Effector CD8-positive, alpha-beta T cell (primary cell): ENCODE results near the gene ZDHHC8.

Experiments used
- DNase-seq: peaks from one replicate; lab custom pipeline; 2025; lab: John Stamatoyannopoulos, UW

ZDHHC8 gene

DNA sequence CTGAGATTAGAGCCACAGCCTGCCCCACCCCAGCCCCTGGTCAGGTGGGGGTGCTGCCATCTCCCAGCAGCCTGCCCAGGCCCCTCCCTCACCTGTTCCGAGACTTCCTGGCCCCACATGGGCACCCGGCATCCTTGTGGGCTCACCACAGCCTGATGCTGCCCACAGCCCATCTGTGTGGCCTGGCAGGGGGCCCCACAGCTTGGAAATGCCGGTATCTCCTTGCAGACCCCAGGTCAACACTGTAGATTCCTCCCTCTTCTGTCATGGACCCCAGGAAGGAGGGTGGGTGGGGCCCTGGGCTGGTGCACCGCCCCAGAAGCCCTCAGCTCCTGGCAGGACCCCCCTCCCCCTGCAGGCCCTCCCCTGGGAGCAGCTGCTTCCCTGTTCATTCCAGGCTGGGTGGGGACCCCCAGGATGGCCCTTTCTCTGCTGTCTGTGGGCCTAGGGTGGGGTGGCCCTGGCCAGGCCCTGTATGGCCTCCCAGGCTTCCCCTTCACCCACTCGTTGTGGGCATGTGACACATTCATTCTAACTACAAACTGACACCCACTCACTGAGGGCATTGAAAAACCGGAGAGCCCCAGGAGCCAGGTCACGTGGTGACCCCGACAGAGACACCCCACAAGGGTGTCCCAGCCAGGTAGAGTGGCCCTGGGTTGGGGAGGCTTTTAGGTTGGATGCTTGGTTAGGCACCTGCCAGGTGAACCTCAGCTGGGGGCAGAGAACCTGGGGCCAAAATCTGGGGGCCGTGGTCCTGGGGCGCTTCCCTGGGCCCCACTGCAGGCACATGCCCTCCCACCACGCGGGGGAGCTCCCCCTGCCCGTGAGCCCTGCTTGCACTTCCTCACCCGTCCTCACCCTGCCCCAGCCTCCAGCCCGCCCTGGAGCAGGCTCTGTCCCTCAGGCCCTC is 63.3 kb downstream of the ZDHHC8 start:
- DNase-seq, result no peak

GRCh38 chr22:20196094-20196842 is 64.7 kb downstream of the ZDHHC8 start:
- DNase-seq, result no peak
